ENCODE measurements around the gene ACOXL. TPM values are rescaled to one million over a fixed set of nuclear protein-coding genes. Genes with fewer than 3 reads are reported as not detected.

The ACOXL gene
- total RNA-seq, 8 experiments from 2014 or later = 0.15 to 0.59 (median 0.20) TPM

DNA sequence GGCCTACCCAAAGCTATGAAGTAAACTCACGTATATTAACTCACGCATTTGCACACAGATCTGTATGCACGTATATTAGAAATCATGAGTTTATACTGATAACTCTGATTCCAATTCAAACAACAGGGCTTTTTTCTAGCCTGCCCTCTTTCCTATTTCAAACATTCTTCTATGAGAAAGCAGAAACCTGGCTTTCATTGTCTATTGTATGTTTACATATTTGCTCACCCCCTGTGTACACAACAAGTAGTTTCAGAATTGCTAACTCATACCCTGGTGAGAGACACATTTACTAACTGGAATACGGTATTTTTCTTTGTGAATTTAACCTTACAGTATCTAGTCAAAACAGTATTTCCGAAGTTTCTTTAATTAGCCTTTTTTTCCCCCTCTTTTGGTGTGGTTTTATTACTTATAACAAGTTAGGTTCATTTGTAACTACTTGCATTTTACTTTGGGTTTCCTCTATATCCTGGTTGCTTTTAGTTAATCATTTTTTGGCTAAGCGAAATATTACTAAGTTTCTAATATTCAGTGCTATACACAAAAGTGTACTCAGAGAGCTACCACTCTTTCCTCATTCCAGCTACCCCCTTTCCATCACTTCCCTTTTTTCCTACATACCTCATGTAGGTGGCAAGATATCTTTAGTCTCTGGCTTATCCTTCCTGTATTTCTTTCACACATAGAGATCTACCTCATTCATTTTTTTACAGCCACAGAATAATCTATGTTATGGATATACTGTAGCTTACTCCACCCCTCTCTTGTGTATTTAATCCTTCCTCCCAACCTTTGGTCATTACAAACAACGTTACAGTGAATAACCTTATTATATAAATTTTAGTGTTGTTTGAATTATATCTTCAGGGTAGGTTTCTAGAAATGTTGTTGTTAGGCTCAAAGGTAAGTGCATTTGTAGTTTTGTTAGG is 275.6 kb downstream of the ACOXL start:
- 7 to 93% (median 84%) methylated on average over 3 to 7 of the region's 7 CpGs for WGBS, 10 experiments
- no peak for ATAC-seq (replicated peaks in 6 of 8)
- in situ Hi-C loops (cut with MboI; ENCODE audit: low pct_unique_long_range_greater_than_20kb in 2 of 9, low sequenced_read_pairs in 9 of 9, unreplicated experiment in 9 of 9) = no loop called here

DNA sequence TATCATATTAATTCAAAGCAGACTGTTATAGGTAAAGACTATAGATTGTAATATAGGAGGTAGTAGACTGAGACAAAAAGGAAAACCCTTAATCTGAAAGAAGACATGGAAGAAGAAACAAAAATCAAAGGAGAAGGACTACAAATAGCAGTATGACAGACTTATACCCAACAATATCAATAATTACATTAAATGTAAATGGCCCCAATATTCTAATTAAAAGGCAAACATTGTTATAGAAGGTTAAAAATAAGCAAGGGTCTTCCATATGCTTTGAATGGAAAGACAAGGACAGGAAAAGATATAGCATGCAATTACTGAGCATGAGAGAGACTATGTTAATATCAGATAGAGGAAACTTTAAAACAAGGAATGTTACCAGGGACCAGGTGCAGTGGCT is 278.8 kb downstream of the ACOXL start:
- H3K27ac ChIP-seq = no peak overlapping the region
- in situ Hi-C loops (cut with MboI; ENCODE audit: low pct_unique_long_range_greater_than_20kb in 2 of 9, low sequenced_read_pairs in 9 of 9, unreplicated experiment in 9 of 9) = no loop called here
- ATAC-seq (replicated peaks in 6 of 8) = no peak
- no peaks in the 10 kb centered on the region for H3K4me1 ChIP-seq (replicated peaks in 1 of 2)
- no peak overlapping the region for H3K4me3 ChIP-seq

More for the DNA sequence above, 275.6 kb downstream of the ACOXL start:
- Histone ChIP-seq H3K4me1 (replicated peaks in 1 of 2) (no peaks in the 10 kb centered on the region), H3K27ac (no peak overlapping the region), H3K4me3 (no peak overlapping the region)

DNA sequence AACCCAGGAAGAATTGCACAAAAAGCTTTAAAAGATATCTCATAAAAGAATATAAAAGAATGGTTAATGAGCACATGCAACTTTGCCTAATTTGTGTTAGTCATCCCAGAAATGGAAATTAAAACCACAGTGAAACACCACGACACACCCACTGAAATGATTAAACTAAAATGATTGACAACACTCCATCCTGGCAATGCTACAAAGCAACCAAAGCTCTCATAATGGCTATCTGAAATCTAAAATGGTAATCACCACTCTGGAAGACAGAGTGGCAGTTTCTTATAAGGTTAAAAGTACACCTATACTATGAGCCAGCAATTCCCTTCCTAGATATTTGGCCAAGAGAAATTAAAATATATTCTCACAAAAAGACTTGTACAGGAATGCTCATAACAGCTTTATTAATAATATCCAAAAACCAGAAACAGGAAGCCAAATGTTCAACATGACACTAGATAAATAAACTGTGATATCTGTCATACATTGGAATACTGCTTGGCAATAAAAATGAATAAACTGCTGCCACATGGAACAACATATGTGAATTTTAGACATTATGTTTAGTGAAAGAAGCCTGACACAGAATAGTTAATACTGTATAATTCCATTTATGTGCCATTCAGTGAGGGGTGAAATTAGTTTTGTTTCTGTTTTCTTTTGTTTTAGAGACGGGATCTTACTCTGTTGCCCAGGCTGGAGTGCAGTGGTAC is 283.1 kb downstream of the ACOXL start:
- Histone ChIP-seq H3K4me3 (no peak overlapping the region), H3K4me1 (replicated peaks in 1 of 2) (no peaks in the 10 kb centered on the region), H3K27ac (no peak overlapping the region)
- WGBS, 10 experiments = 0 to 100% (median 81%) methylated on average over 1 to 2 of the region's 2 CpGs; no CpG with 5 or more reads in 1 of the 10 experiments
- in situ Hi-C loops (cut with MboI; ENCODE audit: low pct_unique_long_range_greater_than_20kb in 2 of 9, low sequenced_read_pairs in 9 of 9, unreplicated experiment in 9 of 9) = no loop called here
- ATAC-seq (replicated peaks in 6 of 8) = peak in 2 of 8 experiments; percentile 53

DNA sequence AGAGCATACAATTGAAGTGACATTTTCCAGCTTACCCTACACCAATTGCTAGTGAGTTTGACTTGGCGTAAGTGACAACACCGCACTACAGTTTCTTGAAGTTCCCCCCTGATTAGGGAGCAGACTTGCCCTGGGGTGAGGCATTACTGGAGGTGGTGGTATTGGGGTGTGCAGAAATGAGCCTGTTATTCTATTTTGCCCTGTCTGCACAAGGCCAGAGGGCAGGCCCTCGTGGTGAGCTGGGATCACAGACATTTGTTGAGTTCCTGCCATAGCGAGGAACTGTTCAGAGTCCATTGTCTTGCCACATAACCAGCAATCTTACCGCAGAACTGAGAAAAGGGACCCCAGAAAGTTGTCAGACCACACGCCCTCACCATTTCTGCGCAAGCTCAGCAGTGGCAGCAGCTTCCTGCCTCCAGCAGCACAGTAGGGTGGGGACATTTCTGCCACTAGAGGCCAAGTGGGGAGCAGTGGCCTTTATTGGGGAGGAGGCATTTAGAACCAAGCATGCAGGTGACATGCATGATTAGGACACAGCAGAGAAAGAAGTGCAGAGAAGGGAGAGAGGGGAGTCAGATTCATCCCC is 284.8 kb downstream of the ACOXL start:
- Histone ChIP-seq H3K27ac (no peak overlapping the region), H3K4me1 (replicated peaks in 1 of 2) (no peaks in the 10 kb centered on the region), H3K4me3 (no peak overlapping the region)
- ATAC-seq (replicated peaks in 6 of 8) = no peak
- 0 to 100% (median 92%) methylated on average over 1 to 4 of the region's 7 CpGs; no CpG with 5 or more reads in 2 of the 10 experiments for WGBS, 10 experiments
- in situ Hi-C loops (cut with MboI; ENCODE audit: low pct_unique_long_range_greater_than_20kb in 2 of 9, low sequenced_read_pairs in 9 of 9, unreplicated experiment in 9 of 9) = no loop called here

DNA sequence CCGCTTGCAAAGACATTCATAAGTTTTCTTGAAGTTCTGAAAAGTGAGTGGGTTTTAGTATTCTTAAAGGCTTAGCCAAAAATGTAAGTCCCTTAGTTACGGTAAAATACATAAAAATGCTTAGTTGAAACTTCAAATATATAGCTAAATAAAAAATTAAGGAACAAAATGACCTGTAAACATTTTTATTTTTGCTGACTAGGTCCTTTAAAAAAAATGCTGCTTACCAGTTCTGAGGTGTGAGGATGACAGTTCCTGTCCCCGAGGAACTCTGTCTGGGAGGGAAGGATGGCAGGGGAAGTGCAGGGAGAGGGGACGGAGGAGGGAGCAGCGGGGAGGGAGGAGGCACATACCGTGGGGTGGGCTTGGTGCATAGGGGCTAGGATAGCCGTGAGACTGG is 285.5 kb downstream of the ACOXL start:
- H3K27ac ChIP-seq = no peak overlapping the region
- H3K4me1 ChIP-seq (replicated peaks in 1 of 2) = no peaks in the 10 kb centered on the region
- 38 to 100% (median 87%) methylated on average over 1 to 2 of the region's 7 CpGs for WGBS, 10 experiments
- ATAC-seq (replicated peaks in 6 of 8) = no peak
- H3K4me3 ChIP-seq = no peak overlapping the region
- in situ Hi-C loops (cut with MboI; ENCODE audit: low pct_unique_long_range_greater_than_20kb in 2 of 9, low sequenced_read_pairs in 9 of 9, unreplicated experiment in 9 of 9) = no loop called here

DNA sequence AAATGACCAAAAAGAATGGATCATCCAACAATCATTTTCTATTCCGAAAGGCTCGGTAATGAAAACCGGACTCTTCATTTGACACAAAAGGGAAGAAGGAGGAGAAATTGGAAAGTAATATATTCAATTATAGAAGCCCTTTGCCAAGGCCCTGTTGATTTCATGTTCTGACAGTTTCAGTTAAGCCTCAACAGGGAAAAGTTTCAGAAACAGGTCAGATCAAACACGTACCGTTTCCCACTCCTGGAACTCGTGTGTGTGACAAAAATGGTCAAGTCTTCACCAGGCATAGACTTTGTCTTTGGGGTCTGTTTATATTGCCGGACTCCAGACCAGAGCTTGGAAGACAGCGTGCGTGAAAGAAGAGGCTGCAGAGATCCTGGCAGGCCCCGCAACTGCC is 287.0 kb downstream of the ACOXL start:
- in situ Hi-C loops (cut with MboI; ENCODE audit: low pct_unique_long_range_greater_than_20kb in 2 of 9, low sequenced_read_pairs in 9 of 9, unreplicated experiment in 9 of 9) = no loop called here
- Histone ChIP-seq H3K4me1 (replicated peaks in 1 of 2) (no peaks in the 10 kb centered on the region), H3K27ac (no peak overlapping the region), H3K4me3 (no peak overlapping the region)
- WGBS, 10 experiments = 49 to 100% (median 93%) methylated on average over 1 to 9 of the region's 10 CpGs; no CpG with 5 or more reads in 1 of the 10 experiments
- ATAC-seq (replicated peaks in 6 of 8) = no peak

DNA sequence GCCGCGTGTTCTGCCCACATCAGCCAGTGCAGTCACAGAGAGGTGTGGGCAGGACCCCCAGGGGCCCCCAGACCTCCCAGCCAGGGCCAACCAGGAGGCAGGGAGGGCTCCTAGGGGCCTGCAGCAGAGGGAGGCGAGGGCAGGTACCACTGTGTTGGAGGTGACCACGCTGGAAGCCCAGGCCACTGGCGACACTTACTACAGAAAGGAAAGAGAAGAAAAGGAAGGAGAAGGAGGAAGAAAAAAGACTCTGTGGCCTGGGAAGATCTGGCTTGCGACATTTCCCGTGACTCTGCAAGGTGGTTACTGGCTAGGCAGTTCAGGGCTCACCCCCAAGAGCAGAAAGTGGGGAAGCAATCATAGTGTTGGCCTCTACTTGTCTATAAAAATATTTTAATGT is 290.3 kb downstream of the ACOXL start:
- H3K4me1 ChIP-seq (replicated peaks in 1 of 2) = no peaks in the 10 kb centered on the region
- no peak overlapping the region for H3K4me3 ChIP-seq
- in situ Hi-C loops (cut with MboI; ENCODE audit: low pct_unique_long_range_greater_than_20kb in 2 of 9, low sequenced_read_pairs in 9 of 9, unreplicated experiment in 9 of 9) = no loop called here
- ATAC-seq (replicated peaks in 6 of 8) = no peak
- WGBS, 10 experiments = 55 to 100% (median 83%) methylated on average over 1 to 7 of the region's 7 CpGs; no CpG with 5 or more reads in 4 of the 10 experiments
- H3K27ac ChIP-seq = no peak overlapping the region

DNA sequence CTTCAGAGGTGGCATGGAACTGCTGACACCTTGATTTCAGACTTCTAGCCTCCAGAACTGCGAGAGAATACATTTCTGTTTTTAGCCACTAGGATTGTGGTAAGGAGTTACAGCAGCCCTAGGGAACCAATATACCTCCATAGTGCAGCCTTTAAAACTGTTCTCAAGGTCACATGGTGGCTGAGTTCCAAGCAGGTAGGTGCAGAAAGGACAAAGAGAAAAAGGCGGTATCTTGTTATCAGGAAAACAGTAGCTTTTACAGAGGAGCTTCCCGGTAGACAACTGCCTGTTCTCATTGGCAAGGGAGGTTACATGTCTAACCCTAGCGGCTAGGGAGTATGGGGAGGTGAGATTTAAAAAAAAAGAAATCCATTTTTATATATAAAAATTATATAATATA is 292.1 kb downstream of the ACOXL start:
- WGBS, 10 experiments = 38 to 100% (median 91%) methylated on average over 1 to 4 of the region's 4 CpGs; no CpG with 5 or more reads in 1 of the 10 experiments

DNA sequence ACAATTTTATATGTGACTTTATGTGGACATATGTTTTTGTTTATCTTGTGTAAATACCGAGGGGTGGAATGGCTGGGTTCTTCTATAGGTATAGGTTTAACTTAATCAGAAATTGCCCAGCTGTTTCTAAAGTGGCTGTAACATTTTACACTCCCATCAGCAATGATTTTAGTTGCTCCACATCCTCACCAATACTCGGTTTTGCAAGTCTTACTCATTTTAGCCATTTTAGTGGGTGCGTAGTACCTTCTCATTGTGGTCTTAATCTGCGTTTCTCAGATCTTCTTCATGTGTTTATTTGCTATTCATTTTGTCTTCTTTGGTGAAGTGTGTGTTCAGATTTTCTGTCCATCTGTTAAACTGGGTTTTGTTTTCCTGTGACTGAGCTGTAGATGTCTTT is 292.9 kb downstream of the ACOXL start:
- Histone ChIP-seq H3K4me3 (no peak overlapping the region), H3K27ac (no peak overlapping the region), H3K4me1 (replicated peaks in 1 of 2) (no peaks in the 10 kb centered on the region)
- ATAC-seq (replicated peaks in 6 of 8) = no peak
- 11 to 90% (median 54%) methylated on average over 1 to 4 of the region's 4 CpGs for WGBS, 10 experiments
- in situ Hi-C loops (cut with MboI; ENCODE audit: low pct_unique_long_range_greater_than_20kb in 2 of 9, low sequenced_read_pairs in 9 of 9, unreplicated experiment in 9 of 9) = no loop called here

More for the DNA sequence above, 292.1 kb downstream of the ACOXL start:
- H3K4me1 ChIP-seq (replicated peaks in 1 of 2) = no peaks in the 10 kb centered on the region
- H3K4me3 ChIP-seq = no peak overlapping the region
- in situ Hi-C loops (cut with MboI; ENCODE audit: low pct_unique_long_range_greater_than_20kb in 2 of 9, low sequenced_read_pairs in 9 of 9, unreplicated experiment in 9 of 9) = no loop called here
- ATAC-seq (replicated peaks in 6 of 8) = no peak
- no peak overlapping the region for H3K27ac ChIP-seq

DNA sequence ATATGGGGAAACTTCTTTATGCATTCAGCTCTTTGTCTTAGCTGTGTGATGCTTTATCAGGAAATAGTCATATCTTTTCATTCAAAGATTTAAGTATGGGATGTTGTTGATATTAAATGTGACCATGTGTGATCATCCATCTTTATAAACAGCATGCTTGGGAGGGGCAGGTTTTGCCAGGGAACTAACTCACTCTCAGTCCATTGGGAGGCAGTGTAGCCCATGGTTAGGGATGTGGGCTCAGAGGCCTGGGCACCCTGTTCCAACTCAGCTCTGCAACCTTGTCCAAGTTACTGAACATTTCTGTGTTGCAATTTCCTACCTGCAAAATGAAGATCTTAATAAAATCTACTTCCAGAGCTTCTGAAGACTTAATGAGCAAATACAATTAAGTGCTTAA is 296.3 kb downstream of the ACOXL start:
- Histone ChIP-seq H3K27ac (no peak overlapping the region), H3K4me1 (replicated peaks in 1 of 2) (peaks cover 0 to 6% of the 10 kb centered on the region in 2 donors), H3K4me3 (no peak overlapping the region)
- in situ Hi-C loops (cut with MboI; ENCODE audit: low pct_unique_long_range_greater_than_20kb in 2 of 9, low sequenced_read_pairs in 9 of 9, unreplicated experiment in 9 of 9) = no loop called here
- peak in 1 of 8 experiments; percentile 46 for ATAC-seq (replicated peaks in 6 of 8)

DNA sequence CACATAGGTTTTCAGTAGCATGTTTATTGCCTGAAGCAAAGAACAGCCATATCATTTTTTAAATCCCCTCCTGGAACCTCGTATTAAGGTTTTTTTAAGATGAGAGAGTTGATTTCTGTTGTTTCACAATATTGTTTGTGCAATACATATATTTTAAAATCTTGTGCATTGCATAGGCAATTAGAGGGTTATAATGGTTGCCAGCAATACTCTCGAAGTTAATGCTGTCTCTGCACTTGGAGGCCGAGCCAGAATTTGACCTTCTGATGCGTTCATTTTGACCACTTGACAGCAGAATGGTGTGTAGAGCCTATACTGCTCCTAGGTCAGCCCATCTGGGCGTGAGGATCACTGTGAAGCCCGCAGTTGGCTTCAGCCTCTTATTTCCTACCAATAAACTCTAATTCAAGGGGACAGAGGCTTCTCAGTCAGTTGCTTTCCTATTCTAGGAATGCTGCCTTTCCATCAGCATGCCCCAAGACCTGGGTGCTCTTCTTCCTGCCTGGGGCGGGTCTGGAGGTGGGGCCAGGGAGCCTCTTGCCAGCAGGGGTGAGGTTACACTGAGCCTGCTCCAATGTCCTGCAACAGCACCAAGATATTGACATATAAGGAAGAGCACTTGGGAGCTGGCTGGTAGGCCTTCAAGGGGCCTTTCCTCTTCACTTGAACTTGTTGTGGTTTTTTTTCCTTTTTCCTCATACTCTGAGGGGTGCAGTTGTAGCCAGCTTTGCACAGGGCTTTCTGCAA is 297.0 kb downstream of the ACOXL start:
- peaks cover 0 to 6% of the 10 kb centered on the region in 2 donors for H3K4me1 ChIP-seq (replicated peaks in 1 of 2)
- in situ Hi-C loops (cut with MboI; ENCODE audit: low pct_unique_long_range_greater_than_20kb in 2 of 9, low sequenced_read_pairs in 9 of 9, unreplicated experiment in 9 of 9) = no loop called here
- 8 to 93% (median 74%) methylated on average over 2 to 6 of the region's 7 CpGs; no CpG with 5 or more reads in 4 of the 10 experiments for WGBS, 10 experiments
- no peak overlapping the region for H3K27ac ChIP-seq
- H3K4me3 ChIP-seq = no peak overlapping the region
- peak in 1 of 8 experiments; percentile 19 for ATAC-seq (replicated peaks in 6 of 8)

DNA sequence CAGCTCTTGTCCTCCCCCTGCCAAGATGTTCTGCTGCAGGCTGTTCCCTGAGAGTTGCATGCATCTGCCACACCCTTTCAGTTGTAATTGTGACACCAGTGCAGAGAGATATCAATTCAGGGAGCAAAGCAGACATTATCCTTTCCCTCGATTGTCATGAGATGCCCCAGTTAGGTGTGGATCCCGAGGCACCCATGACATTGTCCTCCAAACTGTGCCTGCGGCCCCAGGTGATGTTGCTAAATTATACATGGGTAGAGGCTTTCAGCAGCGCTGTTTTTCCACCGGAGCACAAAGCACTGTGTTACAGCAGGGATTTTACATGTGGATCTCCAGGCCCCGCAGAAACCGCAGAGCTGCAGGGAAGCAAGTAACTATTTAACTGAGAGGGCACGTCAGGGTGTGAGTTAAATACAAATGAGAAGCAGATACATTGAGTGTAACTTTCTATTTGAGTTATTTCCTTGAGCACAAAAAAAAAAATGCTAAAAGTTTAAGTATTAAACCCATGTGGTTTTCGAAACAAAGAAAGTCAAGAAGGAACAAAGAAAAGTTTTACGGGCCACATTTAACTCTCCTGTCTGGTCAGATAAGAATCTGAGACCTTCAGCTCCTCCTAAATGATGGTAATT is 298.0 kb downstream of the ACOXL start:
- peaks cover 0 to 6% of the 10 kb centered on the region in 2 donors for H3K4me1 ChIP-seq (replicated peaks in 1 of 2)
- WGBS, 10 experiments = 12 to 88% (median 38%) methylated on average over 1 to 8 of the region's 10 CpGs
- in situ Hi-C loops (cut with MboI; ENCODE audit: low pct_unique_long_range_greater_than_20kb in 2 of 9, low sequenced_read_pairs in 9 of 9, unreplicated experiment in 9 of 9) = no loop called here
- H3K4me3 ChIP-seq = no peak overlapping the region
- no peak overlapping the region for H3K27ac ChIP-seq
- peak in 3 of 8 experiments; percentile 19 to 85 (median 77) for ATAC-seq (replicated peaks in 6 of 8)
